Fibroblast of skin of scalp (primary cell): Measurements from ENCODE around the gene BTBD6. TPM values are rescaled to one million over a fixed set of nuclear protein-coding genes. Genes with fewer than 3 reads are reported as not detected.

Experiments
- DNase-seq: peaks from one replicate; pipeline ENCODE4 v3.0.0-alpha.2; 2013
- polyA plus RNA-seq, 2 experiments: library from polyadenylated mRNA; unstranded; fragments of 120-200 nt; gene quantifications; one replicate each; pipeline ENCODE4 v1.2.1, GENCODE V29; 2013; ENCODE audit not compliant: insufficient read length in 2 of 2

BTBD6 gene
- polyA plus RNA-seq (2013, experiment 1 of 2; ENCODE audit: insufficient read length): 34.6 TPM
- 33.3 TPM for polyA plus RNA-seq (2013, experiment 2 of 2; ENCODE audit: insufficient read length)

DNA sequence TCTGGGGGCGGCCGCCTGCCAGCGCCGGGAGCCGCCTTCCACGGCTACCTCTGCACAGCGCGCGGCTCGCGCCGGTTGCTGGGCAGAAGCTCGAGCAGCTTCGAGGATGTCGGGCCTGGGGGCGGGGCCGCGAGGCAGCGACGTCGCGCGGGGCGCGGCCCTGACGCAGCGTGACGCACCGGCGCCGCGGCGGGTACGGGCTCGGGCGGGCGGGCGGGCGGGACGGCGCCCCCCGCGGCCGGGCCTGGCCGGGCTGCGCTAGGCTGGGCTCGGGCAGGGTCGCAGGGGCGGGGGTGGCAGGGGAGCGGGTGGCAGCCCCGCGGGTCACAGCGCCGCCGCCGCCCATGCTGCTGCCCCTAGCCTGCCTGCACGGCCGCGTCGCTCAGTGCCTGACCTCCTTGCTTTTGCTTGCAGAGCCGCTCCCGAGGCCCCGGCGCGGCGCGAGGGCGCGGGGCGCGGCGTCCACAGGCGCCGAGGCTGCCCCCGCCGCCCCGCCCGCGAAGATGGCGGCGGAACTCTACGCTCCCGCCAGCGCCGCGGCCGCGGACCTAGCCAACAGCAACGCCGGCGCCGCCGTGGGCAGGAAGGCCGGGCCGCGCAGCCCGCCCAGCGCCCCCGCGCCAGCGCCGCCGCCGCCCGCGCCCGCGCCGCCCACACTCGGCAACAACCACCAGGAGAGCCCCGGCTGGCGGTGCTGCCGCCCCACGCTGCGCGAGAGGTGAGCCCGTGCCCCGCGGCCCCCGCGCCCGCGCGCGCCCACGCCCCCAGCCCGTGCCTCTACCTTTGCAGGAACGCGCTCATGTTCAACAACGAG is at the start of gene BTBD6:
TSS of gene BTBD6 (plus strand) at position 166 of the 814 bp plus-strand sequence. CDS start at position 345, 179 bp downstream.
- peak; percentile 80 for DNase-seq

GRCh38 chr14:105198588-105198987 is 49.7 kb upstream of the BTBD6 start:
- DNase-seq: no peak

GRCh38 chr14:105199093-105199492 is 49.2 kb upstream of the BTBD6 start:
- DNase-seq: no peak

DNA sequence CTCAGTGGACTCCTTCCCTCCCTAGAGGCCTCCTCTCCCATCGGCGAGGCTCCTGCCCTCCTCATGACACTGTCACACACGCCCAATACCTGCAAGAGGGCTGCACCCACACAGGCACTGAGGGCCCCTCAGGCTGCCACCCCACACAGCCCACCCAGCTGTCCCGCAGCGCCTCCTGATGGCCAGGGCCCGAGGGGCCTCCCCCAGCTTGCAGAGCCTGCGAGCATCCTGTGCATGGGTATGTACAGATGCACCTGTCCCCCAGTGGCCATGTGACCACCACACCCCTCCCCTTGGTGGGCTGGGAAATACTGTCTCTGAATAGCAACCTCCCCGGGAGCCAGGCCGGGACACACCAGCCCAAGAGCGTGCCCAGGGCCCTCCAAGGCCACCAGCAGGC is 48.3 kb upstream of the BTBD6 start:
- DNase-seq: no peak

- no peak for DNase-seq
Measured at GRCh38 chr14:105200641-105201040, 47.7 kb upstream of the BTBD6 start.

DNA sequence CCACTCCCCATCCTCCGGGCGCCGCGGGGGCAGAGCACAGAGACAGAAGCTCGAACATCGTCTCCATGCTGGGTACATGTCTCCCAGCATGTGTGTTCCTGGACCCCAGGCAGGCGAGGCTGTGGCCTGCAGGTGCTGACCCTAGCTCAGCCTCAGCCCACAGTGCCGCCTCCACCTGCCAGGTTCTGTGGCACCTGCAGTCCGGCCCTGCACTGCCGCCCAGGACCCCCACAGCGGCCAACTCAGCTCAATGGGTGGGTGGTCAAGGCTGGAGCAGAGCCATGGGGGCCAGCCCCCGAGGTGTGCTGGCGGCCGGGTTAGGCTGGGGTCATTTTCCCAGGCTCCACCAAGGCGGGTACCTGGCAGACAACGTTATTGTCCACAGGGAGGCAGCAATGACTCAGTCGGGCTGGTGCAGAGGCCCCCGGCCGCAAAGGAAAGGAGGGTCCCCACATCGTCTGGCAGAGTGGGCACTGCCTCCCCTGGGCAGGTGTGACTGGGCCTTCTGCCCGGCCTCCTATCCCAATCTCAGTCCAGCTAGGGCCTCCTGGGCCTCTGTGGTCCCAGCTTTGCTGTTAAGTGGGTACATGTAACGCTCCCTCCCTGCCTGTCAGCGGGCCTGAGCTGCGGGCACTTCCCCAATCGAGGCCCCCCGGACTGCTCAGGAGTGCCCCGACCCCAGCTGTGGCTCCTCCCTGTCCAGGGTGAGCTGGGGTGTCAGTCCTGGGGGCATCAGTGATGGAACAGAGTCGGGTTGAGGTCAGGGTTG is 47.0 kb upstream of the BTBD6 start:
- DNase-seq: no peak

DNA sequence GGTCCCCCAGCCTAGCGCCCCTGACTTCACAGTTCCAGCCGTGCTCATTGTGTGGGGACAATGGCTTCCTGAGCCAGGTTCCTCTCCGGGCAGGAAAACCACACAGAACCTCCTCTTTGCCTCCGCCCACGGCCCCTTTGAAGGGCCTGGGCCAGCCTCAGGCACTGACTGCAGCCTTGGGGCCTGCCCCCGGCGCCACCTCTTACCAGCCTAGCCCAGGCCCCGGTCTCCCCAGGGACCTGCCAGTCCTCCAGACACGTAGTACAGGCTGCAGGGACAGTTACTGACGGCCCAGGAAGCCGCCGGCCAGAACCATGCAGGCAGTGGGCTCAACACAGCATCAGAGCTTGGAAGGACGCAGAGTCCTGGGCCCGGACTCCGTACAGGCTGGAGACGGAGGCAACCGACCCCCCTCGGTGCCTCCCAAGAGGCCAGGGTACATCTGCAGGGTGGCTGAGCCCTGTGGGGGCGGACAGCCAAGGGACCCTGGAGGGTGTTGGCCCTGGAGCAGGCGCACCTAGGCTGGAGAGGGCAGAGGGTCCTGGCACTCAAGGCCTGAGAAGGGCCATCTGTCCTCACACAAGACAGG is 46.3 kb upstream of the BTBD6 start:
- no peak for DNase-seq

DNA sequence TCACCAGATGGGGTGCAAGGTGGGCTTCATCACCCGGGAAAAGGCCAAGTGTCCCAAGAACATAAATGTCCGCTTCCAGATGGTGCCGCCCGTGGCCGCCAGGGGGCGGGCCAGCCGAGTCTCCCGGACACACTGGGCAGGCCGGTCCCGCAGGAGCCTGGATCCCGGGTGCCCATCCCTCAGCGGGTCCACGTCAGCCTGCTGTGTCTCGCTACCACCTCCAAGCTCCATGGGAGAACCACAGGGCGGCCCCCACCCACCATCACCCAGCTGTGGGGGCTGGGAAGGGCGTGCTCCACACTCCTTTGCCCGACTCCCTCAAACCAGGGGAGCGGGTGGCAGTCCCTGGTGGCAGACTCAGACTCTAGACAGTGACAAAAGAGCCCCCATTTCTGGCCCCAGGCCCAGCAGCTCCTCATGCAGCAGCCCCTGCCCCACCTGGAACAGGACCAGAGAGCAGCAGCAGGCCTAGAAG is 45.2 kb upstream of the BTBD6 start:
- DNase-seq: peak; percentile 65

DNA sequence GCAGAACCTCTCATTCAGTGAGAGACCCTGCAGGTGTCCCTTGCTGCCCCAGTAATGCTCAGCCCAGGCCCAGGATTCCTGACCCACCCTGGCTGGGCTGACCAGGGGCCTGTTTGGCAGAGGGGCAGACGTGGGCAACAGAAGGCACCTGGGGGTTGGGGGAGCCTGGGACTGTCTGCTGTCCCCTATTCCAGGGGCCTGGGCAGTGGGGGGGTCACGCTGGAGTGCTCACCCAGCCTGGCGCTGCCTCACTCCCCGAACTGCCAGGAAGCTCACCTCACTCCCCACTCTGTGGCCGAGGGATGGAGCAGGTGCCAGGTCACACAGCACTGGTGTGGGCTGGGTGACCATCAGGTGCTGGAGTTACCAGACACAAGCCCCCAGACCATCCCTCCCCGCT is 44.6 kb upstream of the BTBD6 start:
- no peak for DNase-seq

GRCh38 chr14:105204206-105204930 is 44.0 kb upstream of the BTBD6 start:
- DNase-seq: no peak

- DNase-seq: no peak
Measured at GRCh38 chr14:105204931-105205672, 43.2 kb upstream of the BTBD6 start.

DNA sequence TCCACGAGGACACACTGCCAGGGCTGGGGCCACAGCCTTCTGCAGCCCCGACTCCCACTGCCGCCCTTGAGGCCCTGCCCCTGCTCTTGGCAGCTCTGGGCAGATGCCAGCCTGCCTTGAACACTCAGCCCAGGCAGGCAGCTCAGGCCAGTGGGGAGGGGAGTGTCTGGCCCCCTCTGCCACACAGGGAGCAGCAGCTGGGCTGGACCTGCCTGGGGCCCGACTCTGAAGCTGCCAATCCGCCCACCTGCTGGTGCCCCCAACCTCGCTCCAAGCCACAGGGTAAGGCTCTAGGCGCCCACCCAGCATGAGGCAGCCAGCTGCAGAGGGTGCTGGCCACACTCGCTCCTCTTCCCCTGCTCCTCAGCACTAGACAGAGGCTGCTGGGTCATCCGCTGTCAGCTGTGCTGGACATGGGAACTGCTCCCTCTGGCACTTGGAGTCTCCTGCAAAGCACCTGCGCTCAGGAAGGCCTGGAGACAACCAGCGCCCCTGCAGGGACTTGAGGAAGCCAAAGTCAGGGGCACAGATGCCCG is 42.6 kb upstream of the BTBD6 start:
- no peak for DNase-seq

DNA sequence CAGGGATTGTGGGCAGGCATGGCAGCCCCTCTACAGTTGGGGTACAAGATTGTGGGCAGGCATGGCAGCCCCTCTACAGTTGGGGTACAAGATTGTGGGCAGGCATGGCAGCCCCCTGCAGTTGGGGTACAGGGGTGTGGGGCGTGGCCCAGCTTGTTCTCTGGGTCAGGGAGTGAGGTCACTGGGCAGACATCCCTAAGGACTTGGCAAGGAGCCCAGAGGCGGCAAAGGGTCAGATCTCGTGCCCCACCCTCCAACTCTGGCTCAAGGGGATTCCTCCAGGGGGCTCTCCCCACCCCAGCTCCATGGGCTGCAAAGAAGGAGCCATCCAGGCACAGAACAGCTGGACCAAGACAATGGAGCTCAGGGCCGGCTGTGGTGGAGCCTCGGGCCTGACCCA is 41.5 kb upstream of the BTBD6 start:
- no peak for DNase-seq

GRCh38 chr14:105207460-105207901 is 40.9 kb upstream of the BTBD6 start:
- DNase-seq: no peak

GRCh38 chr14:105207996-105208737 is 40.2 kb upstream of the BTBD6 start:
- no peak for DNase-seq

DNA sequence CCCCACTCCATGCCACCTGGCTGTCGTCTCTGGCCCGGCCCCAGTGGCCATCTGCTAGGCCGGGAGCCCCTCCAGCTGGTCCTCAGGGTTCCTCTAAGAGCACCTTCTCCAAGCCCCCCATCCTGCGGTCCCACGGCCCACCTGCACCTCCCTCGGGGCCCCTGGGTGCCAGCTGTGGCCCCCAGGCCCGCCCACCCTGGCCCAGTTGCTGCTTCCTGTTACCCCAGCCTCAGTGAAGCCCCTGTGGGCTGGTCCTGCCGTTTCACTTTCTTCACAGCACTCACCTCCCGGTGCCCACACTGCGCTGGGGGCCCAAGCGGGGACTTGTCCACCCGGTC is 39.6 kb upstream of the BTBD6 start:
- no peak for DNase-seq

DNA sequence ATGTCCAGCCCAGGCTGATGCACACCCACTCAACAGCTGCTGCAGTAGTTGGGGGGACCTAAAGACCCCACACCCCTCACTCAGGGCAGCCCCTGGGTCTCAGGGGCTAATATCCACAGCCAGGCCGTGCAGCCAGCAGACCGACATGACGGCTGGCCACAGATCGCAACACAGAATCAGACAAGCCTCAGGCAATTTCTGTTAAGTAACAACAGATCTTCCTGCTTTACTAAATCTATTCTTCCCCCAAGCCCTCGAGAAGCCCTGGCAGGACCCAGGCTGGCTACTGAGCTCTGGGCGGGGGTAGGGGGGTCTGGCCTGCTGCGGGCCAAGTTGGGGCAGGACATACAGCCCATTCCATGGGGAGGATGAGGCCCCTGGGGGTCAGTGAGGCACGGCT is 39.2 kb upstream of the BTBD6 start:
- DNase-seq: no peak

DNA sequence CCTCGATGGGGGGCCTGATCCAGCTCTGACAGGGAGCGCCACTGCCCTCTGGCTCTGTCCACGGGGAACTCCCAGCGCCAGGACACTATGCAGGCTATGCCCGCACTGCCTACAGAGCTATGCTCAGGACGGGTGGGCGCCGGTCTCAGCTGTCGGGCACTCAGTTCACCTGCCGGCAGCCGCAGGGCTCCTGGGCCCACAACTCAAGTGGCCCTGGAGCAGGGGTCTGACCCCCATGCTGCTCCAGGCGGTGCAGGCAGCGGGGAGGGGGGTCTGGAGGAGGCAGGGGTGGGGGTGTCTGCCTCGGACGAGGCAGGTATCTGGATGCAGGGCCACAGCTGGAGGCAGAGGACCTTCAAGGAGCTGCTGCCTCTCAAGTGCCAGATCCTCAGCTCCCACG is 38.7 kb upstream of the BTBD6 start:
- DNase-seq: no peak

DNA sequence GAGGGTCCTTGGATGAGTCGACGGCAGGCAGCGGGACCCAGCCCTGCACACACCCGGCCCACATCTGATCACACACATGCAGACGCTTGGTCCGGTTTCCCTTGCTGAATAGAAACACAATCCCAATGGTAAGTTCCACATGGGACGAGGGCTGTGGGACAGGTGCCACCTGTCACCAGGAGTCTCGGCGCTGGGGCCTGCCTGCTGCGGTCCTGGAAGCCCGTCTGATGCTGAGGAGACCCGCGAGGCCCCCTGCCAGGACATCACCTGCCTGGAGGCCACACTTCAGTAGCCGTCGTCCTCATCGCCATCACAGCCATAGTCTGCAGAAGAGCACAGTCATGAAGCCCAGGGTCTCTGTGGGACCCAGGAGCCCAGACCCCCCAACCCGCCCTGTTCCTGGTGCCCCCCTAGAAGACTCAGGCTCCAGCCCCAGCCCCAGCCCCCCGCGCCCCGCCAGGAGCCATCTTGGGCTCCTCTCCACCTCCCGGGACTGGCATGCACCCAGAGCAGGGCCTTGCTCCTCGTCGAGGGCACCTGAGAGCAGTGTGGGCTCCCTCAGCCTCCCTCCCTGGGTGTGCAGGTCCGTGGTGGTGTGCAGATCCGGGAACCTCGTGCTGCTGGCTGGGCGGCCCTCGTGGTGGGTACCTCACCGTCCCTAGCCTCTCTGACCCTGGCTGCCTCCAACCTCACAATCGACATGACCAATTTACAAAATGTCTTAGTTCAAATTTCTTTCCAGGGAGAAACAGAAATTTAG is 37.9 kb upstream of the BTBD6 start:
- no peak for DNase-seq
